Measurements from ENCODE around the gene FAM25A.
"Not testable (repeated sequence)": the region's sequence is repeated elsewhere in the genome, so short reads cannot be mapped to it uniquely, and the experiment has no call there.

FAM25A gene
- 0 reads per million in 2 donors for total RNA-seq

GRCh38 chr10:87020056-87020455, at the start of gene FAM25A:
TSS of gene FAM25A (plus strand) at chr10:87020294. CDS start at chr10:87020325, 31 bp downstream.
- not testable (repeated sequence) for DNase-seq

GRCh38 chr10:86970982-86971231, 49.2 kb upstream of the FAM25A start:
- no peak for DNase-seq

GRCh38 chr10:86971232-86971991, 48.7 kb upstream of the FAM25A start:
- DNase-seq = peak; percentile 95

GRCh38 chr10:86972613-86973380, 47.3 kb upstream of the FAM25A start:
- DNase-seq = no peak

GRCh38 chr10:86974484-86974883, 45.6 kb upstream of the FAM25A start:
- DNase-seq = no peak

GRCh38 chr10:86976362-86977056, 43.6 kb upstream of the FAM25A start:
- DNase-seq = no peak

- not testable (repeated sequence) for DNase-seq
Measured at GRCh38 chr10:86978457-86978856, 41.6 kb upstream of the FAM25A start.

- no peak for DNase-seq
Measured at GRCh38 chr10:86979296-86979818, 40.7 kb upstream of the FAM25A start.

- DNase-seq = no peak
Measured at GRCh38 chr10:86979977-86980448, 40.1 kb upstream of the FAM25A start.

- DNase-seq = not testable (repeated sequence)
Measured at GRCh38 chr10:86981020-86981419, 39.1 kb upstream of the FAM25A start.

- DNase-seq = no peak
Measured at GRCh38 chr10:86981716-86982115, 38.4 kb upstream of the FAM25A start.

GRCh38 chr10:86984498-86984897, 35.6 kb upstream of the FAM25A start:
- DNase-seq = not testable (repeated sequence)

- no peak for DNase-seq
Measured at GRCh38 chr10:86988520-86988919, 31.6 kb upstream of the FAM25A start.

GRCh38 chr10:86991362-86991761, 28.7 kb upstream of the FAM25A start:
- DNase-seq = not testable (repeated sequence)

- no peak for DNase-seq
Measured at GRCh38 chr10:86992456-86992855, 27.6 kb upstream of the FAM25A start.

- DNase-seq = no peak
Measured at GRCh38 chr10:86992929-86993328, 27.2 kb upstream of the FAM25A start.

GRCh38 chr10:86999802-87000403, 20.2 kb upstream of the FAM25A start:
- DNase-seq = not testable (repeated sequence)

GRCh38 chr10:87000491-87000890, 19.6 kb upstream of the FAM25A start:
- no peak for DNase-seq

- DNase-seq = not testable (repeated sequence)
Measured at GRCh38 chr10:87007124-87007523, 13.0 kb upstream of the FAM25A start.

- DNase-seq = not testable (repeated sequence)
Measured at GRCh38 chr10:87007674-87008073, 12.4 kb upstream of the FAM25A start.

- not testable (repeated sequence) for DNase-seq
Measured at GRCh38 chr10:87008303-87008702, 11.8 kb upstream of the FAM25A start.

- not testable (repeated sequence) for DNase-seq
Measured at GRCh38 chr10:87009134-87009696, 10.9 kb upstream of the FAM25A start.
